Esophagus squamous epithelium (tissue), 5 donors: Measurements from ENCODE around the gene PRSS22. TPM values are rescaled to one million over a fixed set of nuclear protein-coding genes. Genes with fewer than 3 reads are reported as not detected.

Source experiments
- DNase-seq: peaks from one replicate; lab custom pipeline; 2025; lab: John Stamatoyannopoulos, UW
- H3K27ac ChIP-seq, 4 donors: fragments of 200-600 bp; sonication (generic); one replicate each; pipeline ENCODE4 v1.5.1; 2016 to 2019; ENCODE audit warnings: mild to moderate bottlenecking in 1 of 4
- H3K27me3 ChIP-seq, 4 donors: fragments of 200-600 bp; sonication (generic); 1 replicate in 3 of 4; 2 replicates in 1 of 4; pipeline versions ENCODE4 v1.5.1 to v1.6.0; 2017 to 2021; ENCODE audit warnings: antibody characterized with exemption in 1 of 4
- H3K36me3 ChIP-seq, 3 donors: fragments of 200-600 bp; sonication (generic); one replicate each; pipeline ENCODE4 v1.5.1; 2016 to 2019
- H3K4me1 ChIP-seq, 3 donors: fragments of 200-600 bp; sonication (generic); one replicate each; pipeline ENCODE4 v1.5.1; 2017 to 2019
- H3K4me3 ChIP-seq, 4 donors: fragments of 200-600 bp; sonication (generic); 1 replicate in 3 of 4; 2 replicates in 1 of 4; pipeline ENCODE4 v1.5.1; 2016 to 2019; ENCODE audit warnings: mild to moderate bottlenecking in 2 of 4, moderate library complexity in 1 of 4
- H3K9me3 ChIP-seq, 3 donors: fragments of 200-600 bp; sonication (generic); one replicate each; pipeline ENCODE4 v1.5.1; 2016 to 2019
- POLR2A ChIP-seq, 4 donors: fragments of 450-650 bp; IDR thresholded peaks; one replicate each; pipeline ENCODE4 v1.6.1; 2017; ENCODE audit warnings: antibody characterized with exemption in 4 of 4, mild to moderate bottlenecking in 4 of 4, moderate library complexity in 3 of 4
- WGBS, 2 donors: methylation state at CpG; one replicate each; pipeline ENCODE4 v1.1.5; 2018; 5-methylcytosine and 5-hydroxymethylcytosine counted together
- intact Hi-C: fragments of 100-400 bp; cut with DNase I; formaldehyde crosslinking; loops from one replicate; pipeline ENCODE4 v1.15.0; 2022
- total RNA-seq, 4 donors: library from RNA; depleted of rRNA; stranded (reverse); fragments of >200 nt; gene quantifications; one replicate each; pipeline ENCODE4 v1.1.0, GENCODE V29; 2016
- TF ChIP-seq, protein P1 (sequence below), 6 experiments: fragments of 450-650 bp in 4 of 6; fragments of 200-600 bp in 2 of 6; sonication (generic) in 2 of 6; IDR thresholded peaks; one replicate each; pipeline ENCODE4 v1.5.1; 2016 to 2019; ENCODE audit warnings: antibody characterized with exemption in 6 of 6, mild to moderate bottlenecking in 4 of 6, moderate library complexity in 4 of 6
- donor health status: DM: yes; HTN: yes; CAD: no.

PRSS22 gene
- total RNA-seq, 4 donors from 2014 or later: 36.6 to 149 (median 113) TPM

DNA sequence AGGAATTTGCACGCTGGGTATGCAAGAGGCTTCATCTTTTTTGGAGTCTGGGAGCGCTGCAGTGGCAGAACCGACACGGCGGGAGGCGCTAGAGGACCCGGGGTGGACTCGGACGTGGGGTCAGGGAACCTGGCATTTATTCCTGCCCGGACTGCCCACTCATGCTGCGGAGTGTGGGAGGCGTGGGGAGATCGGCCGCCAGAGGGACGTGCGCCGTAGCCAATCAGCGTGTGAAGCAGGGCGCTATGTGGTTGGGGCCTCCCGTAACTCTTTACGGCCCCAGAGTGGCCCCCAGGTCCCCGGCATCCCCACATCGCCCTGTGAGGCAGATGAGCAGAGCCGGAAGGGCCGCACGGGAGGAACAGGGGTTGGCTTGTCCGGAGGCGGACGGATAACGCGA, 36.3 kb upstream of the PRSS22 start:
- 75 to 96% methylated on average over 6 to 13 of the region's 31 CpGs for WGBS, 2 donors
- peaks cover 0 to 31% (median 6%) of the 10 kb centered on the region in 3 donors for H3K36me3 ChIP-seq
- H3K27ac ChIP-seq: no peak overlapping the region
- no peak for DNase-seq
- H3K27me3 ChIP-seq: no peaks in the 10 kb centered on the region
- no peak overlapping the region for H3K4me3 ChIP-seq
- intact Hi-C loops: no loop called here
- H3K9me3 ChIP-seq: no peaks in the 10 kb centered on the region
- peaks cover 0 to 15% (median 5%) of the 10 kb centered on the region in 3 donors for H3K4me1 ChIP-seq
- no peak for TF ChIP-seq POLR2A (IDR thresholded peaks at IDR 0.05)
- TF ChIP-seq, protein P1, sequence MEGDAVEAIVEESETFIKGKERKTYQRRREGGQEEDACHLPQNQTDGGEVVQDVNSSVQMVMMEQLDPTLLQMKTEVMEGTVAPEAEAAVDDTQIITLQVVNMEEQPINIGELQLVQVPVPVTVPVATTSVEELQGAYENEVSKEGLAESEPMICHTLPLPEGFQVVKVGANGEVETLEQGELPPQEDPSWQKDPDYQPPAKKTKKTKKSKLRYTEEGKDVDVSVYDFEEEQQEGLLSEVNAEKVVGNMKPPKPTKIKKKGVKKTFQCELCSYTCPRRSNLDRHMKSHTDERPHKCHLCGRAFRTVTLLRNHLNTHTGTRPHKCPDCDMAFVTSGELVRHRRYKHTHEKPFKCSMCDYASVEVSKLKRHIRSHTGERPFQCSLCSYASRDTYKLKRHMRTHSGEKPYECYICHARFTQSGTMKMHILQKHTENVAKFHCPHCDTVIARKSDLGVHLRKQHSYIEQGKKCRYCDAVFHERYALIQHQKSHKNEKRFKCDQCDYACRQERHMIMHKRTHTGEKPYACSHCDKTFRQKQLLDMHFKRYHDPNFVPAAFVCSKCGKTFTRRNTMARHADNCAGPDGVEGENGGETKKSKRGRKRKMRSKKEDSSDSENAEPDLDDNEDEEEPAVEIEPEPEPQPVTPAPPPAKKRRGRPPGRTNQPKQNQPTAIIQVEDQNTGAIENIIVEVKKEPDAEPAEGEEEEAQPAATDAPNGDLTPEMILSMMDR (IDR thresholded peaks at IDR 0.05): no peak

DNA sequence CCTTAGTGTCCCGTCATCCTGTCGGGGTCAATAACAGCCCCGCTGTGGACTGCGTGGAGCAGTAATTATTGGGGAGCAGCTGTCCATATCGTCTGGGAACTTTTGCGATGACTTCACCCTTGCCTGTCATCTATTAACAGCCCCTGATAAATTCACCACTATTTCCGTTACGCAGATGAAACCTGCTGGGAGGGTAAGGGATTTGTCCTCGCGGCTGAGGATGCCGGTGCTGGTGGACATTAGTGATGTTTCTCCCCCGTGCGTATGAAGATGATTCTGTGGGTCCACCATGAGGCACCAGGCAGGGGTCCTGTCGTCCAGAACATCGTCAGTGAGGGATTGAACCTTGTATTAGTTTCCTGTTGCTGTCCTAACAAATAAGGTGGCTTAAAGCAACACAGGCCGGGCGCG, 26.1 kb upstream of the PRSS22 start:
- DNase-seq: no peak
- Histone ChIP-seq H3K4me3 (peak overlapping the region; percentile 64 to 85 (median 79)), H3K36me3 (peaks cover 0 to 4% (median 0%) of the 10 kb centered on the region in 3 donors), H3K9me3 (no peaks in the 10 kb centered on the region), H3K4me1 (peaks cover 5 to 21% (median 14%) of the 10 kb centered on the region in 3 donors), H3K27ac (peak overlapping the region; percentile 93 to 97 (median 96)), H3K27me3 (no peaks in the 10 kb centered on the region)
- WGBS, 2 donors: 41 to 53% methylated on average over 11 to 14 of the region's 18 CpGs
- intact Hi-C loops: no loop called here
- no peak for TF ChIP-seq POLR2A (IDR thresholded peaks at IDR 0.05)
- TF ChIP-seq, protein P1 (IDR thresholded peaks at IDR 0.05): no peak

DNA sequence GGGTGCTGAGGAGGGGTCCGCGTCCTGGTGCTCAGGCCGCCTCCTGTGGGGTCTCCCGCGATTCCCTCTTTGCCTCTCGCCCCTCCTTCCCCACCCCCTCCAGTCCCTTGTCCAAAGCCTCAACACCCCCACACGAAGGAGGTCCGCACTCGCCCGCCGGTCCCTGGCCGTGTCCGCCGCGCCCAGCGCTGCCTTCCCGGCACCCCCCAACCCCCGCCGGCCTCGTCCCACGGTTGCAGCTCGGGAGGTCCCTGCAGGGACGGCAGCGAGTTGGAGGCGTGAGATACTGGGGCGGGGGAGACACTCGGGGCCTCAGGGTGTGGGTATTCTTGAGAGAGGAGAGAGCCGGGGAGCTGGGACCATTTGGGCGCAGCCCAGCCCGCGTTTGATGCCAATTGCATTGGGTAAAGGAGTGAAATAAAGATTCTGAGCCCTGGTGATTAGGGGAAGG, 25.5 kb upstream of the PRSS22 start:
- TF ChIP-seq, protein P1 (IDR thresholded peaks at IDR 0.05): no peak
- no peak for TF ChIP-seq POLR2A (IDR thresholded peaks at IDR 0.05)
- 0% methylated on average over 2 to 4 of the region's 31 CpGs for WGBS, 2 donors
- peak overlapping the region; percentile 64 to 85 (median 79) for H3K4me3 ChIP-seq
- no peaks in the 10 kb centered on the region for H3K9me3 ChIP-seq
- no peak for DNase-seq
- intact Hi-C loops: no loop called here
- no peaks in the 10 kb centered on the region for H3K27me3 ChIP-seq
- peak overlapping the region; percentile 93 to 97 (median 96) for H3K27ac ChIP-seq
- peaks cover 0 to 4% (median 0%) of the 10 kb centered on the region in 3 donors for H3K36me3 ChIP-seq
- H3K4me1 ChIP-seq: peaks cover 5 to 21% (median 14%) of the 10 kb centered on the region in 3 donors

DNA sequence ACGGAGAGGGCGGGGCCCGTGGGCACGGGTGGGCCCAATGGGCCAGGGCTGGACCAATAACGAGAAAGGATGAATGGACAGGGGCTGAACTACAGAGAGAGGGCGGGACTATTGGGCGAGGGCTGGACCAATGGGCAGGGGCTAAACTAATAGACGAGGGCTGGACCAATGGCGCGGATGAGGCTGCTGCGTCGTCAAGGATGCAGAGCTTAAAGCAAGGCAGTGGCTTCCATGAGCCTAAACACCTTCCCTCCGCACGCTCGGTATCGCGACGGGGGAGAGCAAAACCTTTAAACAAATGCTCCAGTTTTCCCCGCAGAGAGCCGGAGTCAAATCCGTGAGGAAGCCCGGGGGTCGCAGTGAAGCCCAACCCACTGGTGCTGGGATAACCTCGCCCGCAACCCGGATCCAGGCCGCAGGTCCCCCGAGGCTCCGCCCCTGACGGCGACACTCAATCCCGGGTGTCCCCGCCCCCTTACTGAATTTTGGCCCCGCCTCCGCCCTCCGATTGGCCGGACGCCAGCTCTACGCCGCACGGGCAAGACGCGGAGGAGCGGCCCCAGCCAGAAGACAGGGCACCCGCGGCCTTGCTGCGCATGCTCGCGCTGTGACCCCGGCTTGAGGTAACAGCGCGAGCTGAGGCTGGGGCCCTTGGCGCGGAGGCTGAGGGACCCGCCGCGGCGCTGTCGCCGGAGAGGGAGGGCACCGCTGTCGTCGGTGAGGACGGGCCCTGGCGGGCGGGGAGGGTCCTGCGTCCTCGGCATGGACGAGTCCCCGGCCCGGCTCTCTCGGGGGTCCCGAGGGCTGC, 24.9 kb upstream of the PRSS22 start, which contains the start of gene FLYWCH2:
Gene FLYWCH2, plus strand, starts transcription at position 566 of the 808 bp plus-strand sequence. CDS start 13,235 bp downstream, outside the sequence.
- intact Hi-C loops: no loop called here
- WGBS, 2 donors: 1% methylated on average over 20 to 25 of the region's 73 CpGs
- peak within 1 kb of the TSS; percentile 64 to 85 (median 79) for H3K4me3 ChIP-seq
- TF ChIP-seq, protein P1 (IDR thresholded peaks at IDR 0.05): peak in 4 of 6 experiments; percentile 18 to 37 (median 28)
- peak in 3 of 4 donors; percentile 32 to 81 (median 72) for TF ChIP-seq POLR2A (IDR thresholded peaks at IDR 0.05)
- DNase-seq: peak; percentile 85
- no peaks in the 10 kb centered on the region for H3K9me3 ChIP-seq
- peak within 1 kb of the TSS; percentile 93 to 97 (median 96) for H3K27ac ChIP-seq
- H3K36me3 ChIP-seq: peaks cover 0 to 4% (median 0%) of the 10 kb centered on the region in 3 donors
- H3K4me1 ChIP-seq: peaks cover 5 to 21% (median 14%) of the 10 kb centered on the region in 3 donors
- H3K27me3 ChIP-seq: no peaks in the 10 kb centered on the region
